GM19099 (cell line): ENCODE measurements around the gene SV2C.

Experiments
- POLR2A ChIP-seq: IDR thresholded peaks from 3 replicates; pipeline ENCODE4 v1.6.1; 2011; ENCODE audit warnings: low read depth; ENCODE audit not compliant: insufficient read length; ENCODE audit errors: extremely low read depth

SV2C gene

GRCh38 chr5:76082772-76083554, at the start of gene SV2C:
Gene SV2C (plus strand): TSS chr5:76083383. CDS start chr5:76131751, 48,368 bp downstream.
- TF ChIP-seq POLR2A, result no peak

GRCh38 chr5:76038212-76038611, 45.0 kb upstream of the SV2C start:
- TF ChIP-seq POLR2A, result no peak

- no peak for TF ChIP-seq POLR2A
These were observed 42.4 kb upstream of the SV2C start for GRCh38 chr5:76040806-76041205.

GRCh38 chr5:76041863-76042262, 41.3 kb upstream of the SV2C start:
- no peak for TF ChIP-seq POLR2A

- TF ChIP-seq POLR2A, result no peak
These were observed 36.4 kb upstream of the SV2C start for GRCh38 chr5:76046741-76047140.

- no peak for TF ChIP-seq POLR2A
These were observed 33.0 kb upstream of the SV2C start for GRCh38 chr5:76050134-76050533.

- no peak for TF ChIP-seq POLR2A
These were observed 20.6 kb upstream of the SV2C start for GRCh38 chr5:76062502-76063041.

GRCh38 chr5:76065258-76065657, 17.9 kb upstream of the SV2C start:
- no peak for TF ChIP-seq POLR2A

- no peak for TF ChIP-seq POLR2A
These were observed 14.0 kb upstream of the SV2C start for GRCh38 chr5:76069061-76069735.

- no peak for TF ChIP-seq POLR2A
These were observed 8.6 kb upstream of the SV2C start for GRCh38 chr5:76074487-76075065.

- TF ChIP-seq POLR2A, result no peak
These were observed 1.1 kb upstream of the SV2C start for GRCh38 chr5:76081811-76082771.

GRCh38 chr5:76083555-76084495, 642 bp downstream of the SV2C start:
- TF ChIP-seq POLR2A, result no peak

GRCh38 chr5:76084496-76085242, 1.5 kb downstream of the SV2C start:
- TF ChIP-seq POLR2A, result no peak
